Ascending aorta (tissue), 2 donors: ENCODE data around the gene EPHX1. TPM values are rescaled to one million over a fixed set of nuclear protein-coding genes. Genes with fewer than 3 reads are reported as not detected.

Experiments used
- DNase-seq, 2 donors: peaks; one replicate each; pipeline ENCODE4 v3.0.0-alpha.2; 2019; ENCODE audit warnings: low spot score in 2 of 2
- H3K27ac ChIP-seq, 2 donors: fragments of 200-600 bp; sonication (generic); one replicate each; pipeline ENCODE4 v1.5.1; 2016 to 2017; ENCODE audit warnings: mild to moderate bottlenecking in 1 of 2
- H3K27me3 ChIP-seq: fragments of 200-600 bp; sonication (generic); one replicate; pipeline ENCODE4 v1.5.1; 2017
- H3K36me3 ChIP-seq, 2 donors: fragments of 200-600 bp; sonication (generic); one replicate each; pipeline ENCODE4 v1.5.1; 2016
- H3K4me1 ChIP-seq, 2 donors: fragments of 200-600 bp; sonication (generic); one replicate each; pipeline ENCODE4 v1.5.1; 2016 to 2017; ENCODE audit warnings: mild to moderate bottlenecking in 1 of 2
- H3K4me3 ChIP-seq, 2 donors: fragments of 200-600 bp; sonication (generic); one replicate each; pipeline ENCODE4 v1.5.1; 2016 to 2017; ENCODE audit warnings: mild to moderate bottlenecking in 1 of 2
- H3K9me3 ChIP-seq, 2 donors: fragments of 200-600 bp; sonication (generic); one replicate each; pipeline ENCODE4 v1.5.1; 2016
- CTCF ChIP-seq, 3 experiments: fragments of 200-600 bp in 2 of 3; fragments of 450-650 bp in 1 of 3; sonication (generic) in 2 of 3; IDR thresholded peaks; one replicate each; pipeline ENCODE4 v1.5.1; 2016 to 2019; ENCODE audit warnings: antibody characterized with exemption in 3 of 3, mild to moderate bottlenecking in 1 of 3, moderate library complexity in 1 of 3
- intact Hi-C: fragments of 100-400 bp; cut with DNase I; formaldehyde crosslinking; loops from one replicate; pipeline ENCODE4 v1.15.1; 2023
- total RNA-seq: library from RNA; depleted of rRNA; stranded (reverse); fragments of >200 nt; gene quantifications from one replicate; pipeline ENCODE4 v1.1.0, GENCODE V29; 2016

Gene EPHX1
- total RNA-seq, 1 donor from 2014 or later: 127 TPM

GRCh38 chr1:225876900-225877510 lies 67.1 kb downstream of the EPHX1 start:
- Histone ChIP-seq H3K27me3 (no peaks in the 10 kb centered on the region), H3K4me3 (no peak overlapping the region), H3K4me1 (peaks cover 25 to 46% of the 10 kb centered on the region in 2 donors), H3K36me3 (peaks cover 21 to 36% of the 10 kb centered on the region in 2 donors), H3K27ac (peak overlapping the region; percentile 56 to 87), H3K9me3 (no peaks in the 10 kb centered on the region)
- DNase-seq: no peak
- intact Hi-C loops: no loop called here
- no peak for TF ChIP-seq CTCF (IDR thresholded peaks at IDR 0.05)

- intact Hi-C loops: no loop called here
- H3K4me3 ChIP-seq: peak overlapping the region in 1 of 2 donors; percentile 3
- DNase-seq: peak in 1 of 2 donors; percentile 78
- peak in 2 of 3 experiments; percentile 42 to 51 for TF ChIP-seq CTCF (IDR thresholded peaks at IDR 0.05)
- peaks cover 21 to 34% of the 10 kb centered on the region in 2 donors for H3K36me3 ChIP-seq
- H3K27me3 ChIP-seq: no peaks in the 10 kb centered on the region
- H3K4me1 ChIP-seq: peaks cover 25 to 46% of the 10 kb centered on the region in 2 donors
- H3K9me3 ChIP-seq: no peaks in the 10 kb centered on the region
- H3K27ac ChIP-seq: peak overlapping the region; percentile 56 to 87
These were observed 67.7 kb downstream of the EPHX1 start for GRCh38 chr1:225877580-225877979.

GRCh38 chr1:225878282-225878681 lies 68.4 kb downstream of the EPHX1 start:
- Histone ChIP-seq H3K36me3 (peaks cover 17 to 29% of the 10 kb centered on the region in 2 donors), H3K4me3 (peak overlapping the region in 1 of 2 donors; percentile 3), H3K27ac (peak overlapping the region; percentile 56 to 87), H3K9me3 (no peaks in the 10 kb centered on the region), H3K27me3 (no peaks in the 10 kb centered on the region), H3K4me1 (peaks cover 25 to 46% of the 10 kb centered on the region in 2 donors)
- intact Hi-C loops: no loop called here
- no peak for TF ChIP-seq CTCF (IDR thresholded peaks at IDR 0.05)
- DNase-seq: no peak

- peaks cover 8 to 15% of the 10 kb centered on the region in 2 donors for H3K36me3 ChIP-seq
- peak overlapping the region; percentile 56 to 87 for H3K27ac ChIP-seq
- intact Hi-C loops: loop anchor here (2.0 to 5.0 kb wide), 3 partner anchors 15 to 183 kb away; partner anchors contain the start of gene H3-3A
These were observed 69.7 kb downstream of the EPHX1 start for GRCh38 chr1:225879521-225880221.

GRCh38 chr1:225880222-225880588 lies 70.3 kb downstream of the EPHX1 start:
- Histone ChIP-seq H3K27ac (peak overlapping the region; percentile 56 to 87), H3K9me3 (no peaks in the 10 kb centered on the region), H3K4me3 (peak overlapping the region in 1 of 2 donors; percentile 90), H3K36me3 (peaks cover 5 to 11% of the 10 kb centered on the region in 2 donors), H3K27me3 (no peaks in the 10 kb centered on the region), H3K4me1 (peaks cover 25 to 46% of the 10 kb centered on the region in 2 donors)
- DNase-seq: no peak
- intact Hi-C loops: loop anchor here (2.0 to 5.0 kb wide), 3 partner anchors 15 to 182 kb away; partner anchors contain the start of gene H3-3A
- no peak for TF ChIP-seq CTCF (IDR thresholded peaks at IDR 0.05)

More at GRCh38 chr1:225879521-225880221, 69.7 kb downstream of the EPHX1 start:
- Histone ChIP-seq H3K27me3 (no peaks in the 10 kb centered on the region), H3K4me3 (peak overlapping the region in 1 of 2 donors; percentile 90), H3K4me1 (peaks cover 25 to 46% of the 10 kb centered on the region in 2 donors), H3K9me3 (no peaks in the 10 kb centered on the region)
- DNase-seq: no peak
- no peak for TF ChIP-seq CTCF (IDR thresholded peaks at IDR 0.05)
